Stimulated activated memory B cell treated with anti-CD40 and anti-IgM and Interleukin-4, amounts not matched to agents 10 μg/mL and 1 μg/mL and 100 μg/mL, for 72 hours (primary cell): ENCODE measurements around the gene OSR1.
"Not testable (repeated sequence)": the region's sequence is repeated elsewhere in the genome, so short reads cannot be mapped to it uniquely, and the experiment has no call there.

Experiments used
- ATAC-seq: fragments of 150-1000 bp; cut with Tn5 transposase; 2 replicates; pipeline ENCODE4 v1.10.0; 2021
- H3K27ac Mint-ChIP-seq: one replicate; pipeline ENCODE4 v1.8.0; 2022; ENCODE audit warnings: mild to moderate bottlenecking, mixed read lengths
- H3K27me3 Mint-ChIP-seq: one replicate; pipeline ENCODE4 v1.8.0; 2022; ENCODE audit warnings: mixed read lengths
- H3K36me3 Mint-ChIP-seq: one replicate; pipeline ENCODE4 v1.8.0; 2022; ENCODE audit warnings: mixed read lengths
- H3K4me1 Mint-ChIP-seq: one replicate; pipeline ENCODE4 v1.8.0; 2022; ENCODE audit warnings: mixed read lengths
- H3K4me3 Mint-ChIP-seq: one replicate; pipeline ENCODE4 v1.8.0; 2022; ENCODE audit warnings: mild to moderate bottlenecking, moderate library complexity, mixed read lengths
- H3K9me3 Mint-ChIP-seq: one replicate; pipeline ENCODE4 v1.8.0; 2022; ENCODE audit warnings: mixed read lengths

The OSR1 gene

DNA sequence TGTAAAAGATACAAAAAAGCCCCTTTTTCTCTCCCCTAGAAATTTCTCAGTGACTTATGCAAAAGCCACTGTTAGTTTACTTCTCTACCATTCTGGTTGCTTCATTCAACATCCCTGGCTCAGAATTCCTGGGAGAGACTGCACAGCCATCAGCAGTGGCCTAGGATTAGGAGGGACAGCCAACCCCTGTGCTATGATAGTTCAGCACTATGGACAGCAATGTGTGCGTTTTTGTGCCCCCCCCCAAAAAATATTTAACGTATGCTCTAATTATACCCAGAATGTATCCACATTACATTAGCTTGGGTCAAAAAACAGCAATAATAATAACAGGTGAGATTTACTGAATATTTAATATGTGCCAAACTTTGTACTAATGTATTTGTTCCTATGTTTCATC lies 29.0 kb downstream of the OSR1 start:
- peaks cover 10% of the 10 kb centered on the region for H3K36me3 Mint-ChIP-seq
- H3K4me3 Mint-ChIP-seq: no peak overlapping the region
- H3K9me3 Mint-ChIP-seq: no peaks in the 10 kb centered on the region
- H3K27me3 Mint-ChIP-seq: no peaks in the 10 kb centered on the region
- ATAC-seq: no peak
- no peak overlapping the region for H3K27ac Mint-ChIP-seq
- no peaks in the 10 kb centered on the region for H3K4me1 Mint-ChIP-seq

DNA sequence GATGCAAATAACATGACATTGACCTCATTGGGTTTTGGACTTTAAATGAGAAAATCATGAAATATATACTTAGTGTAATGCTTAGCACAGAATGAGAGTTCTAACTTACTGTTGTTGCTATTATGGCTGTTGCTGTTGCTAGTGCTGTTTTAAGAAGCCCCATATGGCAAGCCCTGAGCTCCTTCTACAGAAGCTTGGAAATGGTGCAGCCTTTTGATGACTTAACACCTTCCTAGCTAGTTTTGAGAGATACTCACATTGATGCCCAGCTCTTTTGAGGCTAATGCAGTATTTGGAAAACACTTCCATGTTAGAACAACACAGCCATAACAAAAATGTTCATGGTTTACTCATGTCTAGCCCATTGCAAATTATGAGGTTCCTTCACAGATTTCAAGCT lies 30.9 kb downstream of the OSR1 start:
- peaks cover 13% of the 10 kb centered on the region for H3K36me3 Mint-ChIP-seq
- no peaks in the 10 kb centered on the region for H3K27me3 Mint-ChIP-seq
- no peak overlapping the region for H3K4me3 Mint-ChIP-seq
- H3K27ac Mint-ChIP-seq: no peak overlapping the region
- no peaks in the 10 kb centered on the region for H3K4me1 Mint-ChIP-seq
- no peaks in the 10 kb centered on the region for H3K9me3 Mint-ChIP-seq
- ATAC-seq: no peak

DNA sequence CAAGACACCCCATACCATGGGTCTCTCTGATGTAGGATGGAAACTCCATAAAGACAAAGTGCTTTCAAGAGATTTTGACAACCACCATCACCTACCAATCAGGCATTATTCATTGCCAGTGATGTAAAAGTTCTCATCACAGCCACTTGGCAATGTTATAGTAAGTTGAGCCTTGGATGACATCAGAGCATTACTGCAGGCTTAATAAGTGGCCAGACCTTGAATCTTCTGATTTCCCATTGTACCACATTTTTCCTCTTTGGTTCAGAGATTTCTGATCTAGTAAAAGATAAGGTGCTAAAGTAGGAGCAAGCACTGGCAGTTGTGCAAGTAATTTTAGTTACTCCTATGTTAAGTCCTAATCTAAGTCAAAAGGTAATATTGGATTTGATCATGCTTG lies 36.5 kb downstream of the OSR1 start:
- no peak overlapping the region for H3K27ac Mint-ChIP-seq

DNA sequence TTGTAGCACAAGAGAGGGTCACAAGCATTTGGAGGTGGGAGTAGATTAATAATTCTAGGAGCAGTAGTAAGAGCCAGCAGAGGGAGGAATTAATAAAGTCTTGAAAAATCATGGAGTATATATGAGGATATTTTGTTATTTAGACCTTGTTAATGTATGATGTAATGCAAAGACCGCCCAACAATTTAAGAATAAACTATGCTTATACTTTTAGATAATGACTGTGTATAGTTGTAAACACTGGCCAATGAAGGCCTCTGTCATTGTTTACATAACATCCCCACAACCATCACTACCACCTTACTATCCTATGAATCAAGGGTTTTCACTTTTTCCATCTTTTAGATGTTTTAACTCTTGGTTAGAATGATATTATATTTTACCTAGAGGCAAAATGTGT lies 37.6 kb downstream of the OSR1 start:
- no peak overlapping the region for H3K4me3 Mint-ChIP-seq
- H3K9me3 Mint-ChIP-seq: no peaks in the 10 kb centered on the region
- no peaks in the 10 kb centered on the region for H3K4me1 Mint-ChIP-seq
- peaks cover 16% of the 10 kb centered on the region for H3K36me3 Mint-ChIP-seq
- ATAC-seq: no peak
- no peaks in the 10 kb centered on the region for H3K27me3 Mint-ChIP-seq
- no peak overlapping the region for H3K27ac Mint-ChIP-seq

More for the DNA sequence above, 36.5 kb downstream of the OSR1 start:
- Mint-ChIP-seq H3K27me3 (no peaks in the 10 kb centered on the region), H3K4me3 (no peak overlapping the region), H3K4me1 (no peaks in the 10 kb centered on the region), H3K36me3 (peaks cover 16% of the 10 kb centered on the region), H3K9me3 (no peaks in the 10 kb centered on the region)
- no peak for ATAC-seq

DNA sequence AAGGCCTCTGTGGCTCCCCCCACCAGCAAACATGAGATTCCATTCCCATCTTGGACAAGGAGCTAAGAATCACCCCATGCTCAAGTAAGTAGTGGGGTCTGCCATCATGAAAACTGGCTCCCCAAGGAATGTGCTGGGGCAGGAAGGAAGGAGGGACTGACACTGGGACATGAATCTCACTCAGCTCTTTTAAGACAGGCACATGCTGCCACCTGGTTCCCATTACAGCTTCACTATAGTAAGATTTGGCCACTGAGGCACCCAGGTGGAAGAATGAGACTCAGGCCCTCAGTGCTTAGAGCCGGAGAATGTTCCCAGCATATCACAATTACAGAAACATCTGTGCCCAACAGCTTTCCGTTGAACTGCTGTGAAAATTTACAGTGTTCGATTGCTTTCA lies 38.7 kb downstream of the OSR1 start:
- H3K27ac Mint-ChIP-seq: no peak overlapping the region
- H3K36me3 Mint-ChIP-seq: peaks cover 12% of the 10 kb centered on the region
- no peaks in the 10 kb centered on the region for H3K27me3 Mint-ChIP-seq
- no peak overlapping the region for H3K4me3 Mint-ChIP-seq
- no peaks in the 10 kb centered on the region for H3K9me3 Mint-ChIP-seq
- no peaks in the 10 kb centered on the region for H3K4me1 Mint-ChIP-seq
- no peak for ATAC-seq

DNA sequence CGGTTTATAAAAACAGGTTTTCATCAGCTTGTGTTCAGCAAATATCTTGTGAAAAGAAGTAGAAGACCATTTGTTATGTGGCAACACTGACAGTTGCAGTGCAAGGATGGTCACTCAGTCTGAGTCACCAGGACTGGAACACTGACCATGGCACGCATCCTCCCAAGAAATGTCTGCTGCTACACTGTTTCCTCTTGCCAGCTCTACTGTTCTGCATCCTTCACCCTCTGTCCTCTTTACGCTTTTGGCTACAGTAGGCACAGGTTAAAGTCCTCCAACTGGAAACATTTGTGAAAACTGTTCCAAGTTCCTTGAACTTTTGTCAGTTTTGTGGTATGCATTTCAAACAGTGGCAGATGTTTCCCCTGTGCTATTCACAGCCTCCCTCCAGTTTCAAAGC lies 39.4 kb downstream of the OSR1 start:
- H3K9me3 Mint-ChIP-seq: no peaks in the 10 kb centered on the region
- no peaks in the 10 kb centered on the region for H3K27me3 Mint-ChIP-seq
- no peak overlapping the region for H3K4me3 Mint-ChIP-seq
- H3K4me1 Mint-ChIP-seq: no peaks in the 10 kb centered on the region
- peaks cover 8% of the 10 kb centered on the region for H3K36me3 Mint-ChIP-seq
- H3K27ac Mint-ChIP-seq: no peak overlapping the region
- ATAC-seq: no peak

DNA sequence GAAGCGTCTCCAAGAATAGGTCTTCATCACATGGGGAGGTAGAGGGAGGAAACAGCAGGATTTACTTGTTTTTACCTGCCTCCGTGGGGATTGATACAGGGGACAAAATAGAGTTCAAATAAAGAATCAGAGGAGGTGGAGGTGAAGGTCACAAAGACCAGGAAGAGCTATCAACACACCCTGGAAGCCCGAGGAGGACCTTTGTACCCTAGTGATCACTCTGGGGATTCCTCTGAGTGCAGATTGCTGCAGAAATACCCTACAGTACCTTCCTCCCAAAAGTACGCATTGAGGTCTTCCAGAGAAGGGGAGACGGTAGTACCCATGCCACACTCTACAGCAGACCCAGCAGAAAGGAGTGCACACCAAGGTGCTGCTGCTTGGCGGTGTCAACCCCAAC lies 44.9 kb downstream of the OSR1 start:
- Mint-ChIP-seq H3K27ac (no peak overlapping the region), H3K4me1 (no peaks in the 10 kb centered on the region), H3K36me3 (no peaks in the 10 kb centered on the region), H3K9me3 (peaks cover 5% of the 10 kb centered on the region), H3K4me3 (no peak overlapping the region), H3K27me3 (no peaks in the 10 kb centered on the region)
- no peak for ATAC-seq

DNA sequence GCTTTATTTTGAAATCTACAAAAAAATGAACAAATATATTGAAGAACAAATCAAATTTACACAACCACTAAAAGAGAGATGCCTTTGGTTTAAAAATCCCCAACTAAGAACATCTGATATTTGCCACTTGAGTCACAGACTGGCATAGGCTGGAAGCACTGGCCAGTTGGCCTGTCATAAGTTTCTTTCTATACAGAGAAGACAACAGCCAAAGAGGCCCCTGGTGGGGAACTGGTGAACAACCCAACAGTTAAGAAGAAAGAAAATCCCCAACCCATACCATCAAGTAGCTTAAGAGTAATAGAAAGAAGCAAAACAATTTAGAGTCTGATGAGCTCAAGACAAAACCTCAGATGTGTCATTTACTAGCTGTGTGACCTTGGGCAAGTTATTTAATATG lies 45.5 kb downstream of the OSR1 start:
- H3K4me1 Mint-ChIP-seq: no peaks in the 10 kb centered on the region
- no peaks in the 10 kb centered on the region for H3K36me3 Mint-ChIP-seq
- H3K27ac Mint-ChIP-seq: no peak overlapping the region
- H3K27me3 Mint-ChIP-seq: no peaks in the 10 kb centered on the region
- H3K4me3 Mint-ChIP-seq: no peak overlapping the region
- ATAC-seq: no peak
- H3K9me3 Mint-ChIP-seq: peaks cover 6% of the 10 kb centered on the region

DNA sequence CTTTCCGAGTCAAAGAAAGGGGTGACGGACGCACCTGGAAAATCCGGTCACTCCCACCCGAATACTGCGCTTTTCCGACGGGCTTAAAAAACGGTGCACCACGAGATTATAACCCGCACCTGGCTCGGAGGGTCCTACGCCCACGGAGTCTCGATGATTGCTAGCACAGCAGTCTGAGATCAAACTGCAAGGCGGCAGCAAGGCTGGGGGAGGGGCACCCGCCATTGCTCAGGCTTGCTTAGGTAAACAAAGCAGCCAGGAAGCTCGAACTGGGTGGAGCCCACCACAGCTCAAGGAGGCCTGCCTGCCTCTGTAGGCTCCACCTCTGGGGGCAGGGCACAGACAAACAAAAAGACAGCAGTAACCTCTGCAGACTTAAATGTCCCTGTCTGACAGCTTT lies 52.4 kb downstream of the OSR1 start:
- not testable (repeated sequence) for H3K4me3 Mint-ChIP-seq, H3K36me3 Mint-ChIP-seq, H3K27me3 Mint-ChIP-seq, H3K9me3 Mint-ChIP-seq, H3K4me1 Mint-ChIP-seq, ATAC-seq, H3K27ac Mint-ChIP-seq

DNA sequence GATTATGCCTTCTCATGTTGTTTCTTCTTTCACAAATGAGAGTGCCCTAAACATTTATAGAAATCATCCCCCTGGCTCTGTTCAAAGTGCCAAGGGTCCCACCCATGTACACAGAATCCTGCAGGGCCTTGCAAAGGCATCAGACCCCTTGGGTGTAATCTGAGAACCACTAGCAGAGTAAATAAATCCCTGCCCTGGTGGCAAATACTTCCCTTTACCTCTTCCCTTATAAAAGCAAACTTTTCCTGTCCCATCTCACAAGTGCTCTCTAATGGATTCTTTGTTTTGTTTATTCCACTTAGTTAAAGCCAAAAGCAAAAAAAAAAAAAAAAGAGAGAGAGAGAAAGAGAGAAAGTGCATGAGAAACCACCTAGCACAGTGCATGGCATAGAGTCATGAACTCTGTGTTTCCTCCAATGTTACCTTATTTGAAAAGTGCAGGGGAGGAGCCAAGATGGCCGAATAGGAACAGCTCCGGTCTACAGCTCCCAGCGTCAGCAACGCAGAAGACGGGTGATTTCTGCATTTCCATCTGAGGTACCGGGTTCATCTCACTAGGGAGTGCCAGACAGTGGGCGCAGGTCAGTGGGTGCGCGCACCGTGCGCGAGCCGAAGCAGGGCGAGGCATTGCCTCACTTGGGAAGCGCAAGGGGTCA lies 52.9 kb downstream of the OSR1 start:
- H3K27me3 Mint-ChIP-seq, H3K4me3 Mint-ChIP-seq, H3K27ac Mint-ChIP-seq, H3K9me3 Mint-ChIP-seq, H3K36me3 Mint-ChIP-seq, H3K4me1 Mint-ChIP-seq, ATAC-seq: not testable (repeated sequence)

DNA sequence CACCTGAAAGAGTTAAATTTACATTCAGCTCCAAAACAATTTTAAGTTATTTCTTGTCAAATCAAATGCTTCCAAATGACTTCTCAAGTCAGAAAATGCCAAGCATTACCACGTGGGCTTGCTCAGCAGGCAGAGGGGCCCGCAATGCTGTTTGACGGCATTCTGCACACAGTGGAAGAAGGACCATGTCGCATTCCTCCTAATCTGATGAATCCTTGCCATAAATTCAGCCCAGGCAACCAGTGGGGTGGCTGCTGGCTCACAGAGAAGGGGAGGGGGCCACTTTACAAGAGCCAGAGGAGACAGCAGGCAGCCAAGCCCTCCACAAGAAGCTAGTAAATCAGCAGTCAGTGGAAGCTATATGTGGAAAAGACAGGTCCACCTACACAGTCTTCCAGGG lies 56.7 kb downstream of the OSR1 start:
- H3K36me3 Mint-ChIP-seq: peaks cover 7% of the 10 kb centered on the region
- H3K27me3 Mint-ChIP-seq: no peaks in the 10 kb centered on the region
- H3K4me3 Mint-ChIP-seq: no peak overlapping the region
- no peaks in the 10 kb centered on the region for H3K9me3 Mint-ChIP-seq
- no peak for ATAC-seq
- H3K4me1 Mint-ChIP-seq: no peaks in the 10 kb centered on the region
- no peak overlapping the region for H3K27ac Mint-ChIP-seq
